K562 (cell line): ENCODE measurements around the gene CAPN5. TPM values are rescaled to one million over a fixed set of nuclear protein-coding genes. Genes with fewer than 3 reads are reported as not detected.

Experiments
- BDP1 ChIP-seq: IDR thresholded peaks from 3 replicates; pipeline ENCODE4 v1.6.1; 2011; ENCODE audit not compliant: insufficient read length, insufficient read depth
- CEBPG ChIP-seq, 3 experiments: fragments of 200-800 bp in 1 of 3; sonication (Bioruptor generic) in 1 of 3; sonication (generic) in 1 of 3; formaldehyde crosslinking in 1 of 3; IDR thresholded peaks in 2 of 3; conservative IDR thresholded peaks in 1 of 3; 2 replicates each; pipeline versions ENCODE4 v1.6.1 to v1.8.0; 2016 to 2022; ENCODE audit warnings: missing compliant biosample characterization in 2 of 3, missing genetic modification characterization in 2 of 3, mild to moderate bottlenecking in 1 of 3, missing genetic modification reagents in 1 of 3
- ELF4 ChIP-seq: fragments of 450-650 bp; formaldehyde crosslinking; IDR thresholded peaks from 2 replicates; pipeline ENCODE4 v1.4.0; 2022; ENCODE audit warnings: missing genetic modification characterization
- ESRRB ChIP-seq: fragments of 250-450 bp; sonication (Bioruptor Pico); IDR thresholded peaks from 2 replicates; pipeline ENCODE4 v1.5.0; 2020; ENCODE audit warnings: mild to moderate bottlenecking, moderate library complexity, borderline replicate concordance
- FOXK1 ChIP-seq: sonication (generic); formaldehyde crosslinking; IDR thresholded peaks from 2 replicates; pipeline ENCODE4 v1.8.0; 2022; ENCODE audit warnings: missing genetic modification reagents, mild to moderate bottlenecking, borderline replicate concordance
- JUND ChIP-seq, 2 experiments: IDR thresholded peaks; 2 replicates in 1 of 2; 3 replicates in 1 of 2; pipeline ENCODE4 v1.6.1; 2011; ENCODE audit warnings: borderline replicate concordance in 2 of 2, low read depth in 2 of 2, low read length in 2 of 2, improper control_type of control experiment in 1 of 2, missing biosample characterization in 1 of 2, missing genetic modification characterization in 1 of 2, missing genetic modification reagents in 1 of 2
- KDM1A ChIP-seq, 2 experiments: fragments of 450-650 bp; IDR thresholded peaks; 2 replicates each; pipeline ENCODE4 v1.6.1; 2016; ENCODE audit warnings: mild to moderate bottlenecking in 2 of 2
- KDM4B ChIP-seq, 2 experiments: fragments of 450-650 bp in 1 of 2; sonication (generic) in 1 of 2; IDR thresholded peaks; 2 replicates each; pipeline ENCODE4 v1.6.1; 2016 to 2017; ENCODE audit warnings: borderline replicate concordance in 2 of 2, antibody characterized with exemption in 1 of 2, low read depth in 1 of 2, mild to moderate bottlenecking in 1 of 2
- MAX ChIP-seq: sonication (generic); formaldehyde crosslinking; IDR thresholded peaks from 2 replicates; pipeline ENCODE4 v1.9.0; 2022; ENCODE audit warnings: mild to moderate bottlenecking, missing genetic modification reagents
- POLR2AphosphoS2 ChIP-seq: IDR thresholded peaks from 2 replicates; pipeline ENCODE4 v1.6.1; 2012; ENCODE audit warnings: low read length, improper control_type of control experiment
- PTRF ChIP-seq: fragments of 450-650 bp; IDR thresholded peaks from 2 replicates; pipeline ENCODE4 v1.6.1; 2016; ENCODE audit warnings: mild to moderate bottlenecking, missing genetic modification characterization, missing compliant biosample characterization
- RB1 ChIP-seq: fragments of 450-650 bp; IDR thresholded peaks from 2 replicates; pipeline ENCODE4 v1.6.1; 2017; ENCODE audit warnings: low read depth, mild to moderate bottlenecking
- SMARCA5 ChIP-seq: fragments of 450-650 bp; IDR thresholded peaks from 2 replicates; pipeline ENCODE4 v1.6.1; 2016
- SMARCB1 ChIP-seq: IDR thresholded peaks from 2 replicates; pipeline ENCODE4 v1.6.1; 2011; ENCODE audit warnings: improper control_type of control experiment, low read depth; ENCODE audit not compliant: insufficient read length
- TRIM28 ChIP-seq: fragments of 450-650 bp; IDR thresholded peaks from 2 replicates; pipeline ENCODE4 v1.6.1; 2017
- ZFP30 ChIP-seq: fragments of 250-450 bp; sonication (Bioruptor Pico); IDR thresholded peaks from 2 replicates; pipeline ENCODE4 v1.8.0; 2022; ENCODE audit warnings: moderate library complexity, mild to moderate bottlenecking, inconsistent platforms, borderline replicate concordance
- ZMIZ1 ChIP-seq, 2 experiments: fragments of 150-350 bp in 1 of 2; IDR thresholded peaks; 2 replicates each; pipeline ENCODE4 v1.6.1; 2012 to 2016; ENCODE audit warnings: low read depth in 2 of 2, low read length in 2 of 2, mild to moderate bottlenecking in 1 of 2, moderate library complexity in 1 of 2
- ZNF239 ChIP-seq: fragments of 250-450 bp; sonication (Bioruptor Pico); IDR thresholded peaks from 2 replicates; pipeline ENCODE4 v1.4.0; 2020; ENCODE audit warnings: mild to moderate bottlenecking
- ZNF696 ChIP-seq: fragments of 250-450 bp; sonication (Bioruptor Pico); conservative IDR thresholded peaks from 2 replicates; pipeline ENCODE4 v1.4.0; 2020; ENCODE audit warnings: mild to moderate bottlenecking, moderate library complexity
- polyA plus RNA-seq, 8 experiments: library from polyadenylated mRNA; depleted of rRNA in 4 of 8; stranded (reverse) in 5 of 8; unstranded in 3 of 8; fragments of >200 nt; fragmentation: Nextera tagmentation in 2 of 8; fragmentation: Illumina TruSeq in 1 of 8; extraction: Ambion mirVana in 2 of 8; extraction: Trizol in 1 of 8; gene quantifications; 2 replicates each; pipeline versions ENCODE4 v1.2.1 to v1.2.3, GENCODE V29; 2011 to 2014; ENCODE audit warnings: inconsistent platforms in 1 of 8, missing spikeins in 1 of 8
- total RNA-seq, 7 experiments: library from RNA; depleted of rRNA in 6 of 7; stranded (reverse); fragments of >200 nt in 6 of 7; fragmentation: Illumina TruSeq in 2 of 7; extraction: Trizol in 2 of 7; gene quantifications; 2 replicates each; pipeline versions ENCODE4 v1.2.1 to v1.2.3, GENCODE V29; 2011 to 2021; ENCODE audit warnings: low replicate concordance in 1 of 7

The CAPN5 gene
- total and polyA plus RNA-seq, 9 of the 15 experiments (the other 6 are each of a cell fraction or from before 2014, with no cell fraction given): 0.04 to 0.44 (median 0.14) TPM; not detected in 2

GRCh38 chr11:77091146-77091940, 24.6 kb downstream of the CAPN5 start (continued):
- TF ChIP-seq ZMIZ1 (IDR thresholded peaks at IDR 0.05; ENCODE audit: low read depth in 2 of 2, low read length in 2 of 2) (0 out of 4 replicates have a peak, but pooled peaks of 1 of the 2 experiments have one; percentile 37), CEBPG (CRISPR knock-in tag; IDR thresholded peaks at IDR 0.05) (no peak), CEBPG (tag; conservative IDR thresholded peaks at IDR 0.05 in 1 of 2, IDR thresholded peaks at IDR 0.05 in 1 of 2) (no peak), SMARCB1 (no peak), KDM1A (IDR thresholded peaks at IDR 0.05) (no peak), ZFP30 (CRISPR knock-in tag) (no peak), FOXK1 (CRISPR knock-in tag) (no peak), ESRRB (CRISPR knock-in tag) (no peak), ZNF239 (no peak), KDM4B (IDR thresholded peaks at IDR 0.05; ENCODE audit: borderline replicate concordance in 2 of 2, low read depth in 1 of 2) (no peak), PTRF (tag) (no peak), BDP1 (no peak), SMARCA5 (no peak), TRIM28 (no peak), RB1 (peak; percentile 73; the same call in 1 of the 2 replicates), MAX (CRISPR knock-in tag) (no peak), ZNF696 (CRISPR knock-in tag) (no peak), POLR2AphosphoS2 (no peak), JUND (IDR thresholded peaks at IDR 0.05; ENCODE audit: borderline replicate concordance, low read depth, low read length) (no peak; the same call in 1 of the 2 replicates), JUND (tag; IDR thresholded peaks at IDR 0.05; ENCODE audit: borderline replicate concordance, low read depth, low read length) (peak; percentile 29; the same call in 1 of the 3 replicates), ELF4 (CRISPR knock-in tag) (no peak)
